Thoracic aorta (tissue), 2 donors: ENCODE measurements around the gene MSI2. TPM values are rescaled to one million over a fixed set of nuclear protein-coding genes. Genes with fewer than 3 reads are reported as not detected.

Source experiments
- ATAC-seq: fragments of 150-250 bp; one replicate; pipeline ENCODE4 v1.8.0; 2017; ENCODE audit warnings: low read depth; ENCODE audit not compliant: insufficient number of reproducible peaks, low FRiP score
- DNase-seq: peaks from one replicate; pipeline ENCODE4 v3.0.0-alpha.2; 2020; ENCODE audit warnings: low spot score
- H3K27ac ChIP-seq, 2 donors: fragments of 200-600 bp; sonication (generic); 1 replicate in 1 of 2; 2 replicates in 1 of 2; pipeline ENCODE4 v1.5.1; 2016; ENCODE audit warnings: mild to moderate bottlenecking in 2 of 2, moderate library complexity in 2 of 2
- H3K27me3 ChIP-seq: fragments of 200-600 bp; sonication (generic); replicated peaks from 2 replicates; pipeline ENCODE4 v1.6.0; 2016; ENCODE audit warnings: mild to moderate bottlenecking; ENCODE audit not compliant: insufficient read depth
- H3K36me3 ChIP-seq: fragments of 200-600 bp; sonication (generic); one replicate; pipeline ENCODE4 v1.5.1; 2016
- H3K4me1 ChIP-seq, 2 donors: fragments of 200-600 bp; sonication (generic); 1 replicate in 1 of 2; 2 replicates in 1 of 2; pipeline versions ENCODE4 v1.5.1 to v1.6.0; 2016; ENCODE audit warnings: low read depth in 2 of 2, mild to moderate bottlenecking in 1 of 2; ENCODE audit not compliant: control insufficient read depth in 1 of 2
- H3K4me3 ChIP-seq: fragments of 200-600 bp; sonication (generic); 2 replicates; pipeline ENCODE4 v1.5.1; 2016; ENCODE audit warnings: mild to moderate bottlenecking
- H3K9me3 ChIP-seq: fragments of 200-600 bp; sonication (generic); 2 replicates; pipeline ENCODE4 v1.5.1; 2016
- CTCF ChIP-seq: fragments of 200-600 bp; sonication (generic); IDR thresholded peaks from one replicate; pipeline ENCODE4 v1.5.1; 2019; ENCODE audit warnings: antibody characterized with exemption
- total RNA-seq, 2 donors: library from RNA; depleted of rRNA; stranded (reverse); fragments of >200 nt; gene quantifications; one replicate each; pipeline versions ENCODE4 v1.1.0 to v1.2.3, GENCODE V29; 2016

The MSI2 gene
- total RNA-seq, 2 donors from 2014 or later = 32.1 to 46.2 TPM

GRCh38 chr17:57502811-57503241 lies 246.5 kb downstream of the MSI2 start:
- no peak for ATAC-seq
- H3K36me3 ChIP-seq = no peaks in the 10 kb centered on the region
- no peak for TF ChIP-seq CTCF
- no peak overlapping the region for H3K4me3 ChIP-seq
- H3K27ac ChIP-seq = no peak overlapping the region
- no peaks in the 10 kb centered on the region for H3K9me3 ChIP-seq
- DNase-seq = no peak
- no peaks in the 10 kb centered on the region for H3K27me3 ChIP-seq
- H3K4me1 ChIP-seq = peaks cover 6 to 18% of the 10 kb centered on the region in 2 donors

- H3K27ac ChIP-seq = no peak overlapping the region
Measured at GRCh38 chr17:57504208-57504607, 247.9 kb downstream of the MSI2 start.

GRCh38 chr17:57505841-57506773 lies 249.8 kb downstream of the MSI2 start:
- no peak for TF ChIP-seq CTCF
- DNase-seq = no peak
- no peak overlapping the region for H3K4me3 ChIP-seq
- ATAC-seq = no peak
- no peaks in the 10 kb centered on the region for H3K27me3 ChIP-seq
- H3K9me3 ChIP-seq = no peaks in the 10 kb centered on the region
- no peaks in the 10 kb centered on the region for H3K36me3 ChIP-seq
- peaks cover 10 to 29% of the 10 kb centered on the region in 2 donors for H3K4me1 ChIP-seq
- no peak overlapping the region for H3K27ac ChIP-seq

More at GRCh38 chr17:57504208-57504607, 247.9 kb downstream of the MSI2 start:
- peaks cover 10 to 29% of the 10 kb centered on the region in 2 donors for H3K4me1 ChIP-seq
- no peaks in the 10 kb centered on the region for H3K36me3 ChIP-seq
- ATAC-seq (no peak), DNase-seq (no peak)
- no peak for TF ChIP-seq CTCF
- no peaks in the 10 kb centered on the region for H3K9me3 ChIP-seq
- no peaks in the 10 kb centered on the region for H3K27me3 ChIP-seq
- H3K4me3 ChIP-seq = no peak overlapping the region

GRCh38 chr17:57506774-57507127 lies 250.4 kb downstream of the MSI2 start:
- no peak for ATAC-seq
- Histone ChIP-seq H3K4me1 (peaks cover 10 to 29% of the 10 kb centered on the region in 2 donors), H3K27me3 (no peaks in the 10 kb centered on the region), H3K36me3 (no peaks in the 10 kb centered on the region), H3K9me3 (no peaks in the 10 kb centered on the region), H3K27ac (no peak overlapping the region), H3K4me3 (no peak overlapping the region)
- DNase-seq = no peak
- TF ChIP-seq CTCF = no peak

- Histone ChIP-seq H3K27me3 (no peaks in the 10 kb centered on the region), H3K9me3 (no peaks in the 10 kb centered on the region), H3K27ac (no peak overlapping the region), H3K36me3 (no peaks in the 10 kb centered on the region), H3K4me1 (peaks cover 10 to 29% of the 10 kb centered on the region in 2 donors), H3K4me3 (no peak overlapping the region)
- DNase-seq (no peak), ATAC-seq (no peak)
- TF ChIP-seq CTCF = no peak
Measured at GRCh38 chr17:57507828-57508227, 251.5 kb downstream of the MSI2 start.
